ENCODE measurements around the gene CFAP90.
A peak's percentile ranks its signal among the peaks of the same experiment; 100 is the strongest.

Gene CFAP90

DNA sequence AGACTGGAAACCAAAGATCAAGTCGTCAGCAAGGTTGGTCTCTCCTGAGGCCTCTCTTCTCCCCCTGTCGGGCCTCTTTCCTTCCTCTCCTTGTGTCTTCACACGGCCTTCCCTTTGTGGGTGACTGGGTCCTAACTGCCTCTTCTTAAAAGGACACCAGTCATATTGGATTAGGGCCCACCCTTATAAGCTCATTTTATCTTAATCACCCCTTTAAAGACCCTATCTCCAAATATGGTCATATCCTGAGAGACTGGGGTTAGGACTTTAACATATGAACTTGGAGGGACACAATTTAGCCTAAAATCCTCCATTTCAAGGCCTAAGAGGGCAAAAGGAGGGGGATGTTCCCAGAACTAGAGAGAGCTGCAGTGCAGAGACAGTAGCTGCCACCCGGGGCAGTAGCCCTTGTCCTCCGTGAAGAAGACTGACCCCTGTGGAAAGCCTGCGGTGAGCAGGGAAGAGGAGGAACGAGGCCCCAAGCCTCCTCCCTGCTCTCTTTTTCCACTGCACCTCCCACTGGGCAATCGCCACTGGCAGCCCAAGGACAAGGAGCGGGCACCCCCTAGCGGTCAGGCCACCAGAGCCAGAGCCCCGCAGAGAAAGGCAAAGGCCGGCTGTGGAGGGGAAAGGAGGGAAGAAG, 34.9 kb downstream of the CFAP90 start:
- DNase-seq, result peak; percentile 4

DNA sequence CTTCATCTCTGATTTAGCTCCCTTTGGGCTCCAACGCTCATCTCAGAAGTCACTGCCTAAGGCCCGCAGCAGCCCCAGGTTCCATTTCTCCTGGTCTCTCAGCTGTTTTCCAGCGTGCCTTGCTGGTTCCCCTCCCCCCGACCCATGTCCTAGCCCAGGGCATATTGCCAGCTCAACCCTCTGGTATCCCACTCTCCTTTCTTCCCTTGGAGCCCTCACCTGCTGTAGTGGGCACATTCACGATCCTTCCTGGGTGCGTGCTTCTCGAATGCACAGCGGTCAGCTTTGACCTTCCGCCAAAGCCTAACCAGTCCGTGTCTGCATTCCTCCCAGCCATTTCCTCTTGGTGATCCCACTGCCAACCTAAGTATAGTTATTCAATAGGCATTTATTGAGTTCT, 36.1 kb downstream of the CFAP90 start:
- DNase-seq, result no peak

DNA sequence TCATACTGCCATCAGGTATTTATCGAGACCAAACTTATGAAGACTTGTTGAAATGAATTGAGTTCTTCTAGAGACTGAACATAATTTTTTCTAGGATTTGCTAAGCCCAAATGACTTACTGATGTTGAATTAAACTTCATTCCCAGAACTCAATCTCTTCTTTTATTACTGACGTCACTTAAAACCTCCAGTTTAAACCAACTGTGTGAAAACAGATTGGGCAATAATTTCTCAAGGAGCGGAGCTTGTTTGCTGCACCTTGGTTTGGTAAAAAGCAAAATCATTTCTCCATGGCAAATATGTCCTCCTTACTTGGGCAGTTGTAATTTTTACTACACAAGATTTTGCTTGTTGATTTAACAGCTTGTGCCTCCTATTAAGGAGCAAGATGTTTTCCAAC, 37.4 kb downstream of the CFAP90 start:
- DNase-seq, result no peak

DNA sequence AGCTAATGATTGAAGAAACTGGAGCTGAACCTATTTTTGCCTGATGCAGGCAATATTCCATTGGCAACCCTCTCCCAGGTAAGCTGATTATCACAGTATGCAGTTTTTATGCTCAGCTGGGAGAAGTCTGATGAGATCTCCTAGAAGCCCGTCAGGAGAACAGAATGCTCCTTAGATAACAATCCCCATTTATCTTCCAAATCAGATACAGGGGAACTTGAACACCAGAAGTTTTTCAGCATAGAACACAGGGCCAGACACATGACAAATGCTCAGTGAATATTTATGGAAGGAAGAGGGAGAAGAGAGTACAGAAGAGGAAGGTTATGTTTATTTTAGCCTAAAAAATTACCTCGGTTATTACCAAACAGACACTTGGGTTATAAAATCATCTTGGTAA, 37.9 kb downstream of the CFAP90 start:
- no peak for DNase-seq

DNA sequence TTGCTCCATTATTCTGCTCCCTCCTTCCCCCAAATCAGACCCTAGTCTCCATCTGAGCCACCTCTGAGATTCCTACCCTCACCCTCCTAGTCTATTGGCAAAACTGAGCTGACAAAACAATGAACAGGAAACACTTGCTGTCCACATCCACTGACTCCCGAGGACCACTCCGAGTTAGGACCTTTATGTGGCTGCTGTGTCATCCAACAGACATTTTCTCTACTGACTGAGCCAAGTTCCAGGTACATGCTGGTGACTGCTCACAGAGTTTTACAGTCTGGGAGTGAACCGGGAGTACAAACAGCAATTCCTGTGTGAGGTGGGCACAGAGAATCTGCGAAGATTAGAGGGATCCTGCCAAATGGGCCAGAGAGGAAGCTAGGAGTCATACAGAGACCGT, 39.2 kb downstream of the CFAP90 start:
- DNase-seq, result no peak

DNA sequence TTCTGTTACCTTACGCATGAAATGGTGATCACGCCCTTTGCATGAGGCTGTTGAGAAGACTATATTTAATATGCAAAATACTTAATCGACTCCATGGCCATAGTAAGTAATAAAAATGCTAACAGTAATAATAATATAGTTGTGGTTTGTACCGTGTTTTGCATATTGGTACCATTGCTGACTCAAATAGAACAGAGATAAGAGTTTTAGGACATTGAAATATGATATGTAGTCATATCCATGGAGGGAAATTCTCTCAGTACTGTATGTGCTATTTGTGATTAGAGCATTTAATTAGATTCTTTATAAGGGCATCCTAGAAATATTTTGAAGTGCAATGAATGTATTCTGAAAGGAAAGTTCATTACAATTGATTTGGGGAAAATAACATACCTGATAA, 41.9 kb downstream of the CFAP90 start:
- DNase-seq, result no peak

DNA sequence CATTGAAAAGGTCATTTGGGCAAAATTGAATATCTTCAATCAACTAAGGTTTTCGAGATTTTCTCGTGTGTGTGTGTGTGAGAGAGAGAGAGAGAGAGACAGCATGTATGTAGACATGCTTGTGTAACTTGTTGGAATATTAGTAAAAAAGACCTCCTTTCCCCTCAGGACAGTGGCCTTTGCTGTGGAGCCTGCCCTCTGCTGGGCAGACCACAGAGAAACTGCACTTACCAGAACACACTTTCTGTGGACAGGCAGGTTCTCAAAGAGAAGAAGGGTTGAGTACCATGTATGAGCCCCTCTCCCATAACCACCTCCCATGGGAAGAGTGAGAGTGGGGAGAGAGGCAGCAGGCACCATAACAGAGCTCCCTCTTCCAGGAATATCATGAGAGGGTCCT, 45.6 kb downstream of the CFAP90 start:
- no peak for DNase-seq

DNA sequence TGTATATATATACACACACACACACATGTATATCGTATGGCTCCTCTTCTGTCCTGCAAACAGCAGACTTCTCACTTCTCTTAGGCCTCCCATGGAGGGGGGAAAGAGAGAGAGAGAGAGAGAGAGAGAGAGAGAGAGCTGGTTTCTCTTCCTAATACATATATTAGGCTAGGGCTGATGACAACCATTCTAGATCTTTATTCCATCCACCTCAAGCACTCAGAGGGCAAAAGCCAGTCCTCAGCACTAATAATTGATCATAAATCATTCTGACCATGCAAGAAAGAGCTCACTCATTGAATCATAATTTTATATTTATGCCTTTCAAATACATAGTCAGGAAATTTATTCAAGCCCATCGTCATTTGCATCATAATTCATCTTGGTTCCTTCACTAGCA, 47.0 kb downstream of the CFAP90 start:
- no peak for DNase-seq

DNA sequence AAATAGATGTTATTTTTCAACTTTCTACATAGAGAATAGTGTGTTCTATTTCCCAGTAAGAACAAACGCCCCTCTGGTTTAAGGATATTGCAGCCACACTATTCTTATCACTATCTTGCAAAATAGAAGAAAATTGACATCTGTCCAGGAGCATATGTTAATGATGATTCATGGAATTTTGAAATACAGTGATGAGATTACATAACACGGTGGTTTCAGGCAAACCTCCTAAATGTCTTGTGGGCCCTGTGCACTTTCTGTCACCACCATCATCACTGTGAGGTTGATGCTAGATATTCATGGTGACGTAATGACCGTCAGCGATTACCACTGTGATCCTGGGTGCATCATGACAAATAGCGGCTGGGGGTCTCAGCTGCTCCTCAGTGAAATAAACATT, 48.1 kb downstream of the CFAP90 start:
- DNase-seq, result peak; percentile 82

DNA sequence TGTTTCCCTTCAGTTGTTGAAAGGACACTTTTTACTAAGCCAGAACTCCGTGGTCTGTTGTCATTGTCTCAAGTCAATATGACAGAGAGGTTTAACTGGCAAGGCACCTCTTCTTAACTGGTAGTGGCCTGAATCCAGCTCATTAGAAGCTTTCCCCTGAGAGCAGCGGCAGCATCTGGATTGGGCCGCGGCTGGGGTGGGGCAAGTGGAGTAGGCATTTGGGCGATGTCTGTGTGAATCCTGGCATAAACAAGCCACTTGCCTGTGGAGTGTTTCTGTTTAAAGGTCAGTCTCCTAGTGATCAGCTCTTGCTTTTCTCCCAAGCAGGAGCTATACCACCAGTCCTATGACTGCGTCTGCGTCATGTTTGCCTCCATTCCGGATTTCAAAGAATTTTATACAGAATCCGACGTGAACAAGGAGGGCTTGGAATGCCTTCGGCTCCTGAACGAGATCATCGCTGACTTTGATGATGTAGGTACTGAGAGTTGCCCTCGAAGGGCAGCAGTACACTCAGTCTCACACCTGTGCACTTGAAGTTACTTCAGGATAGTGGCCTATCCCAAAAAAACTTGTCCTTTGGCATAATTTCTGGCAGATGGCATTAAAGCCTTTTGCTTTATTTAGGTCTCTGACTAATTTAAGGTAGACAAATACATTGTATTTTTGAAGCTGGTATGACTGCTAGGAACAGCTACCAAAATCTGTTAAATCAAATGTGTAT, 48.9 kb downstream of the CFAP90 start:
- DNase-seq, result no peak

DNA sequence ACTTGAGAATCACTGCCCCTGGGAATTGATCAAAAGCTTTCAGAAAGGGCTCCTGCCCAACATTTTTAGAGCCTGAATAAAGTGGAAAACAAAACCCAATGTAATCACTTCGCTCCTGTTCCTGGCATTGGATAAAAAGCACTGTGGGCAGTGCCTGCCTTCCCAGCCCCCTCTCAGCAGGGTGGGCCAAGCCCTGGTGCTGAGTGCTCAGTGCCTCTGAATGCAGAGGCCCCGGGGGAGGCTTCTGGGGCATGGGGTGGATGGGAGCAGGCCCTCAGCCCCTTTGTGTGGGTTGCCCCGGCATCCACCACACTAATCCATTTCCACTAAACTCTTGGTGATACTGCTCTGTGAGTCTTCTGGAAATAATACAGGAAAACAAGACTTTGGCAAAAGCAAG, 55.6 kb downstream of the CFAP90 start:
- no peak for DNase-seq

DNA sequence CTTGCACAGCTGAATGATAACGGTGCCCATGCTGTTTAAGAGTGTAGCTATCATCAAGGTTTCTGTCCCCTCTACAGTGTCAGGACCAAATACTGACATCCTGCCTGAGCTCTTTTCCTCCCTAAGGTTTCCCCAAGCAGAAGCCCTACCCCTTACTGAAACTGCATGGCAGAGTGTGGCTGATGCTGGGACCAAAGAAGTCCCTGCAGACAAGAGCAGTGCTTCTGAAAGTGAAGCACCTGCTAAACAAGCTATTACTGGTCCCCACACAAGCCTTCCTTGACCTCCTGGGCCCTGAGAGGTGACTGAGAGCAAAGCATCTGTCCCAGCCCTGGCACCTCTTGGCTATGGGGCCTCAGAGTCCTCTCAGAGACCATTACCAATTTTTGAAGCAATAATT, 56.1 kb downstream of the CFAP90 start:
- DNase-seq, result no peak

DNA sequence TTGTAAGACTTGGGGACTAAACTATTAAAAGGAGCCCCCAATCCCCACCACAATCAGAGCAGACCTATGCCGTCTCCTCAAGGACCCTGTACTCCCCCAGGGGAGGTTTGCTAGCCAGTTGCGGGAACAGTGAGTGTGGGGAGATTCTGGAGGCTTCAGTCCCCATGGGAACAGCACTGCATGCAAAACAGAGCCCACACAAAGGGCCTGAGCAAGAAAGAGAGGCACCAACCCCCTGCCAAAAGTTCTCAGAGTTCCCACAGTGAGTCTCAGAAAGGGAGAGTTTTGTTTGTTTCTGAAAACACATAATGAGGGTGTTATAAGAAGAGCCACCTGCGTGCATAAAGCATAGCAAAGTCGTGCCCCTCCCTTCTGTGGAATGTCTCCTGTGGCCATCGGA, 56.6 kb downstream of the CFAP90 start:
- DNase-seq, result no peak

DNA sequence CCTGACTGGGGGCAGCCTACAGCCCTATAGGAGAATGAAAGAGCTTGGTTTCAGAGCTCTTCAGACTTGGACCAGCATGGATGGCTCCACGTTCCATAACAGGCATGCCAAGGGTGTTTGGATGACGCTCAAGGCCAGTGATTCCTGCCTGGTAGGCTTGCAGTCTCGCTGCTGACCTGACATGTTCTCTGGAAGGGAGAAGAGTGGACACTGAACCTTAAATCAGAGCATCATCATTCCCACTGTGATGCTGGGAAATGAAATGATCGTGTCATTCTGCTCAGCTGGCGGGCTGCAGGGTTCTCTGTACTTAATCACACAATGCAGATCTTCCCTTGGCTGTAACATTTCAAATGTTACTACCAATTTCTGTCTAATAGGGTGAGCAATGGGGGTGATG, 57.0 kb downstream of the CFAP90 start:
- no peak for DNase-seq

DNA sequence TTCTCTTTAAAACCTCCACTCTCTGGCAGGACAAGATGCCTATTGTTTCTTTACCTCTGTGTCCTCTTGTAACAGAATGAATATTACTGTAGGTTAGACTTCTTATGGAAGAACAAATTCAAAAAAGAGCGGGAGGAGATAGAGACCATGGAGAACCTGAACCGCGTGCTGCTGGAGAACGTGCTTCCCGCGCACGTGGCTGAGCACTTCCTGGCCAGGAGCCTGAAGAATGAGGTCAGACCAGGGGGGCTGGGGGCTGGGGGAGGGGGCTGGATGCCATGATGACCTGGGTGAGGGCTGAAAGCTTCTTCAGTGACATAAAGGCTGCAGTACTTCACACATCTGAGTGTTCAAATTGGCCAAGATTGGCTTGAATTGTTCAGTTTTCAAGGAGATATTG, 61.4 kb downstream of the CFAP90 start:
- no peak for DNase-seq

DNA sequence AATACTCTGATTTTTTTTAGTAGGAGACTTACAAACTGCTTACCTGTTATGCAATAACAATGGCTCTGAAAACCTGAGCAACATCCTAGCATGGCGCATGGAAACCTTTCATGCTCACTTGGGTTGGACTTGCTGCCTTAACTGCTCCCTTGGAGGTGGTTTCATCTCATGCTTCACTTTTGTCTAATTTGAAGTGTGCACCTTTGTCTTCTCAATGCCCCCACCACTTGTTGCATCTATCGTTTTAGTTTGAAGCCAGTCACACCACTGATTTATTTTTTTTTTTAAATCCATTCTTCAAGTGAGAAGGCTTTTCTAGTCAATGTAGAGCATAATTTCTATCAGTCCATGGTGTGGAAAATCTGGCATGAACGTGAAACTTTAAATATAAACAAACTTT, 63.2 kb downstream of the CFAP90 start:
- DNase-seq, result no peak

DNA sequence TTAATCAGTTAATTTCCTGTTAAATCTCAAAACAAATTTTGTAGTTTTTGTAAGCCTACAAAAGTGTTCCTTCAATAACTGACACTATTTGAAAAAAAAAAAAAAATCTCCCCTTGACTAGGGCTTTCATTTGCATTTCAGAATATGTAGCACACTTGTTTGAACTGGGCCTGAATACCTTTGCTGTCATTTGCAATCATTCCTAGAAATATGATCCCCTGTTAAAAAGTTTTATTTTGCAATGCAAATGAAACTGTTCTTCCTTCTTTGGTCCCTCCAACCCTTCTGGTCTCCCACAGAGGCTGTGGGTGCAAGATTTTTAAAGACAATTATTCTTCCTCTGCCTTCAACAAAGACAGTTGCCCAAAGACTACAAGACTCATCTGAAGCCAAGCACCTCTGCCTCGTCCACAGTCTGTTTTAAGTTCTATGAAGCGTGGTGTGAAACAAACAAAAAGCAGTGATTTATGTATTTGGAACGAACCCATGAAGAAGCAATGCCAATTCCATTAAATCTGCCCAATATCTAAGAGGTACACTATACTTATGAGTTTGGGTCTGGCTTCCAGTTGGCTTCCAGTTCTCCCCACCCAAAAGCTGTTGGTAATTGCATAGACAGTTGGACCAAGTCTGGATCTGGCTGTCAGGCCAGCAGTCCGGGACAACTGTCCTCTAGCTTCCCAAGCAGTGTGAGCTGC, 66.1 kb downstream of the CFAP90 start:
- no peak for DNase-seq

DNA sequence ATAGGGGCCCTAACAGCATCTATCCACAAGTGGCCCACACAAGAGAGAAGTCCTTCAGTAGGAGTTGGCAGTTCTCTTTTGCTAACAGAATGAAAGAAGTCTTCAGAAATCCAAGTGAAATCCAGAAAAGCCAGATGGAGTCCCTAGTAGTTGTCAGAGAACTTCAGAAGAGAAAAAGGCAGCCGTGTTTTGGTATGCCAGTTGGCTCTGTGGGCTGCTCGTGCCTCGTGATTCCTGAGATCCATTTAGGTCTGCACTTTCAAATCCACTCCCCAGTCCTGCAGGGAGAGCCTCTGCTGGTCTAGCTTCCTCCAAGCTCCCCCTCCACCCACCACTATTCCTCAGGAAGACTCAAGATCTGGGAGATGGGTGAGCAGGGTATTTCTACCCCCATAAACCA, 69.0 kb downstream of the CFAP90 start:
- DNase-seq, result no peak

Measured in SIG-M5 (cell line).